ENCODE measurements around the gene BRD2. TPM values are rescaled to one million over a fixed set of nuclear protein-coding genes. Genes with fewer than 3 reads are reported as not detected.

BRD2 gene
- total RNA-seq, 4 donors from 2014 or later: 62.5 to 108 (median 86.6) TPM

DNA sequence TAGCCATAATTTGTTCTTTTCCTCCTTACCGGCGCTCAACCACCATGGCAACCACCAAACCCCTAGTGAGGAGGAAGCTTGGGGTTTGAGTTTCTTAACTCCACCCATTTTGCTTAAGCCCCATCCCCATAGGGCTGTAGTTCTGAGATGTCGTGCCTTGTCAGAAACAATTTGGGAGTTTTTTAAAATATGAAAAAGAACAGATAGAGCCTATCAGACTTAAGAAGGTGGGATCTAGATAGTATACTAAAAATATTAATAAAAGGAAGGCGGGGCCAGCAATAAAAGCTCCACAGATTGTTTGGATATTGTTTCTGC, 5.6 kb downstream of the BRD2 start:
- in situ Hi-C loops (cut with MboI; ENCODE audit: low sequenced_read_pairs in 4 of 4) (loop anchor here in 3 of 4 donors (25.0 kb wide), 3 partner anchors 438 to 1012 kb away; partner anchors contain the start of genes AGER (in 3 of the 3), AGPAT1 (in 3 of the 3), GPSM3 (in 3 of the 3) and PBX2 (in 3 of the 3)), intact Hi-C loops (cut with DNase I; ENCODE audit: low total_unique reads) (loop anchor here (5.0 kb wide), 2 partner anchors 1152 to 1312 kb away; partner anchors contain the start of genes C6orf47 and GPANK1)
- Histone ChIP-seq H3K36me3 (peaks cover 0 to 59% of the 10 kb centered on the region in 2 donors), H3K4me1 (peaks cover 28 to 38% of the 10 kb centered on the region in 2 donors), H3K4me3 (peak overlapping the region; percentile 95 to 97 (median 96)), H3K27me3 (no peaks in the 10 kb centered on the region), H3K9me3 (no peaks in the 10 kb centered on the region), H3K27ac (peak overlapping the region; percentile 80 to 100 (median 98))
- DNase-seq: no peak
- TF ChIP-seq, protein P1, sequence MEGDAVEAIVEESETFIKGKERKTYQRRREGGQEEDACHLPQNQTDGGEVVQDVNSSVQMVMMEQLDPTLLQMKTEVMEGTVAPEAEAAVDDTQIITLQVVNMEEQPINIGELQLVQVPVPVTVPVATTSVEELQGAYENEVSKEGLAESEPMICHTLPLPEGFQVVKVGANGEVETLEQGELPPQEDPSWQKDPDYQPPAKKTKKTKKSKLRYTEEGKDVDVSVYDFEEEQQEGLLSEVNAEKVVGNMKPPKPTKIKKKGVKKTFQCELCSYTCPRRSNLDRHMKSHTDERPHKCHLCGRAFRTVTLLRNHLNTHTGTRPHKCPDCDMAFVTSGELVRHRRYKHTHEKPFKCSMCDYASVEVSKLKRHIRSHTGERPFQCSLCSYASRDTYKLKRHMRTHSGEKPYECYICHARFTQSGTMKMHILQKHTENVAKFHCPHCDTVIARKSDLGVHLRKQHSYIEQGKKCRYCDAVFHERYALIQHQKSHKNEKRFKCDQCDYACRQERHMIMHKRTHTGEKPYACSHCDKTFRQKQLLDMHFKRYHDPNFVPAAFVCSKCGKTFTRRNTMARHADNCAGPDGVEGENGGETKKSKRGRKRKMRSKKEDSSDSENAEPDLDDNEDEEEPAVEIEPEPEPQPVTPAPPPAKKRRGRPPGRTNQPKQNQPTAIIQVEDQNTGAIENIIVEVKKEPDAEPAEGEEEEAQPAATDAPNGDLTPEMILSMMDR (IDR thresholded peaks at IDR 0.05 in 4 of 5, conservative IDR thresholded peaks at IDR 0.05 in 1 of 5): no peak
- no peak for TF ChIP-seq POLR2A (IDR thresholded peaks at IDR 0.05)
- ATAC-seq: no peak

DNA sequence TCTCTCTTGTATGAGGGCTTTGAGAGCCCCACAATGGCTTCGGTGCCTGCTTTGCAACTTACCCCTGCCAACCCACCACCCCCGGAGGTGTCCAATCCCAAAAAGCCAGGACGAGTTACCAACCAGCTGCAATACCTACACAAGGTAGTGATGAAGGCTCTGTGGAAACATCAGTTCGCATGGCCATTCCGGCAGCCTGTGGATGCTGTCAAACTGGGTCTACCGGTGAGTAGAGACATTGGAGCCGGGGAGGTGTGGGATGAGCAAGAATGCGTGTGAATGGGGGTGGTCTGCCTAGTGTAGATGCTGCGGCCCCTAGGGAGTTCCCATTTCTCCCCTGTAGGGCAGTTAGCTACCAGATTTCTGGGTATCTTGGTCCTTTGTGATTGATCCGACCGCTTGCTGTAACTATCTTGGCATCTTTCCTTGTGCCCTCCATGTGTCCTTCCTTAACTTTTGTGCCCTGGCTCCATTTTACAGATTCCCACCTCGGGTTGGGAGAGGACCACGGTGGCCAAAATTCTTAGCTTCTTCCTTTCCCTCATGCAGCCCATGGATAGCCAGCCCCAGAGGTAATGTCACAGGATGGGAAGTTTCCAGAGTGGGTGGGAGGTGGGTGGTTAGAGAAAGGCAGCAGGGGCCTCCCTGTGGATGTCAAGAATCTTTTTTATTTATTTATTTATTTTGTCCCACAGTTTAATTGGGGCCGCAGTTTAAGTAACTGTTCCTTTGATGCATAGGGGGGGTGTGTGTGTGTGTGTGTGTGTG, 6.3 kb downstream of the BRD2 start:
- TF ChIP-seq, protein P1 (IDR thresholded peaks at IDR 0.05 in 4 of 5, conservative IDR thresholded peaks at IDR 0.05 in 1 of 5): no peak
- TF ChIP-seq POLR2A (IDR thresholded peaks at IDR 0.05): no peak

DNA sequence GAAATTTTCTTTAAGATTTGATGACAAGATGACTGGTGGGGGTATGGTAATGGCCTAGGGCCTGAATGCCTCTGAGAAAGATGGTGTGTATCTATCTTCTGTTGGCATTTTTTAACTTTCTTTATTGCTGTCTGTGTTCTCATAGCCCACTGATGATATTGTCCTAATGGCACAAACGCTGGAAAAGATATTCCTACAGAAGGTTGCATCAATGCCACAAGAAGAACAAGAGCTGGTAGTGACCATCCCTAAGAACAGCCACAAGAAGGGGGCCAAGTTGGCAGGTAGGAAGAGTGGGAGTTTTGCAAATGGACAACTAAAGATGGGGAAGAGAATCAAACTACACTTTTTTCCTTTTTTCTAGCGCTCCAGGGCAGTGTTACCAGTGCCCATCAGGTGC, 7.5 kb downstream of the BRD2 start:
- no peaks in the 10 kb centered on the region for H3K27me3 ChIP-seq
- no peaks in the 10 kb centered on the region for H3K9me3 ChIP-seq
- peaks cover 34 to 50% of the 10 kb centered on the region in 2 donors for H3K4me1 ChIP-seq
- no peak for TF ChIP-seq POLR2A (IDR thresholded peaks at IDR 0.05)
- TF ChIP-seq, protein P1 (IDR thresholded peaks at IDR 0.05 in 4 of 5, conservative IDR thresholded peaks at IDR 0.05 in 1 of 5): no peak
- in situ Hi-C loops (cut with MboI; ENCODE audit: low sequenced_read_pairs in 4 of 4) (loop anchor here in 2 of 4 donors (5.0 to 25.0 kb wide), 2 partner anchors 39 to 89 kb away; no protein-coding TSS in a partner anchor), intact Hi-C loops (cut with DNase I; ENCODE audit: low total_unique reads) (no loop called here)
- DNase-seq: no peak
- no peak for ATAC-seq
- H3K36me3 ChIP-seq: peaks cover 4 to 78% of the 10 kb centered on the region in 2 donors
- H3K4me3 ChIP-seq: peak overlapping the region in 1 of 4 donors; percentile 97
- peak overlapping the region in 3 of 4 donors; percentile 97 to 100 (median 99) for H3K27ac ChIP-seq

More for the DNA sequence above, 6.3 kb downstream of the BRD2 start:
- Histone ChIP-seq H3K36me3 (peaks cover 2 to 66% of the 10 kb centered on the region in 2 donors), H3K9me3 (no peaks in the 10 kb centered on the region), H3K27ac (peak overlapping the region; percentile 80 to 100 (median 98)), H3K4me1 (peaks cover 28 to 40% of the 10 kb centered on the region in 2 donors), H3K27me3 (no peaks in the 10 kb centered on the region), H3K4me3 (peak overlapping the region; percentile 95 to 97 (median 96))
- in situ Hi-C loops (cut with MboI; ENCODE audit: low sequenced_read_pairs in 4 of 4) (loop anchor here (5.0 to 25.0 kb wide), 5 partner anchors 37 to 1012 kb away; partner anchors contain the start of genes AGER (in 3 of the 4), AGPAT1 (in 3 of the 4), GPSM3 (in 3 of the 4) and PBX2 (in 3 of the 4)), intact Hi-C loops (cut with DNase I; ENCODE audit: low total_unique reads) (loop anchor here (5.0 kb wide), 2 partner anchors 1152 to 1312 kb away; partner anchors contain the start of genes C6orf47 and GPANK1)
- DNase-seq (no peak), ATAC-seq (no peak)

DNA sequence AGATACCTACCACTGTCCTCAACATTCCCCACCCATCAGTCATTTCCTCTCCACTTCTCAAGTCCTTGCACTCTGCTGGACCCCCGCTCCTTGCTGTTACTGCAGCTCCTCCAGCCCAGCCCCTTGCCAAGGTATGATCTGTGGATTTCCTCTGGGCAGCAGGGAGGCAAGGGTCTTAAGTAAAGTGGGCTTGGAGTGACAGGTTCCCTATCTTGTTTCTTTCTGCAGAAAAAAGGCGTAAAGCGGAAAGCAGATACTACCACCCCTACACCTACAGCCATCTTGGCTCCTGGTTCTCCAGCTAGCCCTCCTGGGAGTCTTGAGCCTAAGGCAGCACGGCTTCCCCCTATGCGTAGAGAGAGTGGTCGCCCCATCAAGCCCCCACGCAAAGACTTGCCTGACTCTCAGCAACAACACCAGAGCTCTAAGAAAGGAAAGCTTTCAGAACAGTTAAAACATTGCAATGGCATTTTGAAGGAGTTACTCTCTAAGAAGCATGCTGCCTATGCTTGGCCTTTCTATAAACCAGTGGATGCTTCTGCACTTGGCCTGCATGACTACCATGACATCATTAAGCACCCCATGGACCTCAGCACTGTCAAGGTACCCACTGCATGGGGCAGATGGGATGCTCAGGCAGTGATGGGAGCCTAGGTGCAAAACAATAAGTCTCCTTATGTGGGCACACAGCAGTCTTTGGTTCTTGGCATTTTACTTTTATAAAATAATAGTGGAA, 8.1 kb downstream of the BRD2 start:
- ATAC-seq (no peak), DNase-seq (no peak)
- Histone ChIP-seq H3K4me3 (peak overlapping the region in 1 of 4 donors; percentile 97), H3K9me3 (no peaks in the 10 kb centered on the region), H3K27ac (peak overlapping the region in 1 of 4 donors; percentile 99), H3K4me1 (peaks cover 39 to 55% of the 10 kb centered on the region in 2 donors), H3K36me3 (peaks cover 6 to 84% of the 10 kb centered on the region in 2 donors), H3K27me3 (no peaks in the 10 kb centered on the region)
- TF ChIP-seq, protein P1 (IDR thresholded peaks at IDR 0.05 in 4 of 5, conservative IDR thresholded peaks at IDR 0.05 in 1 of 5): no peak
- TF ChIP-seq POLR2A (IDR thresholded peaks at IDR 0.05): no peak
- intact Hi-C loops (cut with DNase I; ENCODE audit: low total_unique reads) (no loop called here), in situ Hi-C loops (cut with MboI; ENCODE audit: low sequenced_read_pairs in 4 of 4) (loop anchor here in 2 of 4 donors (5.0 to 25.0 kb wide), 2 partner anchors 39 to 89 kb away; no protein-coding TSS in a partner anchor)
